Panc1 (cell line): ENCODE data around the gene DPAGT1. TPM values are rescaled to one million over a fixed set of nuclear protein-coding genes. Genes with fewer than 3 reads are reported as not detected.
A peak's percentile ranks its signal among the peaks of the same experiment; 100 is the strongest.

Experiments
- ATAC-seq: fragments of 200-7000 bp; cut with Tn5 transposase; 2 replicates; pipeline ENCODE4 v1.9.1; 2020; ENCODE audit warnings: mild to moderate bottlenecking, moderate library complexity
- BruUV-seq: library from RNA; stranded (reverse); fragments of 400-500 nt; replicated peaks from 2 replicates; lab custom pipeline; 2021; lab: Mats Ljungman, UMichigan
- CTCF ChIA-PET: fragments of 300-600 bp; sonication (Branson Sonifier 250); formaldehyde crosslinking; loops from one replicate; lab custom pipeline; 2022; ENCODE audit warnings: antibody characterized with exemption; lab: Charles Lee
- POLR2A ChIA-PET: fragments of 300-600 bp; sonication (Branson Sonifier 250); formaldehyde crosslinking; loops from one replicate; lab custom pipeline; 2022; ENCODE audit warnings: antibody characterized with exemption; lab: Charles Lee
- DNase-seq: peaks from one replicate; pipeline ENCODE4 v3.0.0-alpha.2; 2010; ENCODE audit warnings: low read depth, low spot score
- H3K27ac ChIP-seq: 2 replicates; pipeline ENCODE4 v1.5.1; 2011; ENCODE audit warnings: mild to moderate bottlenecking, low read length, inconsistent platforms
- H3K27me3 ChIP-seq: fragments of 200-500 bp; sonication (Bioruptor generic); 2 replicates; pipeline ENCODE4 v1.6.0; 2014; ENCODE audit warnings: low read length, inconsistent platforms; ENCODE audit not compliant: control insufficient read depth, insufficient read depth
- H3K36me3 ChIP-seq: fragments of 200-500 bp; sonication (Bioruptor generic); 2 replicates; pipeline ENCODE4 v1.5.1; 2014; ENCODE audit warnings: inconsistent platforms, mild to moderate bottlenecking, low read length, moderate library complexity; ENCODE audit not compliant: control insufficient read depth, insufficient read depth
- H3K4me1 ChIP-seq: 2 replicates; pipeline ENCODE4 v1.5.1; 2011; ENCODE audit warnings: inconsistent platforms, mild to moderate bottlenecking, low read length, moderate library complexity; ENCODE audit not compliant: control insufficient read depth, insufficient read depth
- H3K4me3 ChIP-seq, 2 experiments: 2 replicates each; pipeline ENCODE4 v1.5.1; 2011 to 2012; ENCODE audit warnings: low read depth in 2 of 2, low read length in 2 of 2, mild to moderate bottlenecking in 2 of 2, inconsistent platforms in 1 of 2, moderate library complexity in 1 of 2
- H3K9me3 ChIP-seq: fragments of 200-500 bp; sonication (Bioruptor generic); 2 replicates; pipeline ENCODE4 v1.5.1; 2014; ENCODE audit warnings: low read depth, mild to moderate bottlenecking, inconsistent platforms, low read length, moderate library complexity; ENCODE audit not compliant: control insufficient read depth, insufficient read depth
- CTCF ChIP-seq: fragments of 450-650 bp; IDR thresholded peaks from 2 replicates; pipeline ENCODE4 v1.5.1; 2017; ENCODE audit warnings: mild to moderate bottlenecking
- POLR2AphosphoS5 ChIP-seq: IDR thresholded peaks from 2 replicates; pipeline ENCODE4 v1.6.1; 2012; ENCODE audit warnings: mild to moderate bottlenecking, low read depth, low read length, moderate library complexity
- REST ChIP-seq, 2 experiments: IDR thresholded peaks; 2 replicates each; pipeline ENCODE4 v1.6.1; 2011 to 2012; ENCODE audit warnings: low read depth in 2 of 2, control low read depth in 1 of 2, low read length in 1 of 2, mild to moderate bottlenecking in 1 of 2, moderate library complexity in 1 of 2; ENCODE audit not compliant: insufficient read depth in 1 of 2
- SIN3A ChIP-seq: IDR thresholded peaks from 2 replicates; pipeline ENCODE4 v1.6.1; 2012; ENCODE audit warnings: low read depth, mild to moderate bottlenecking, low read length, moderate library complexity, borderline replicate concordance; ENCODE audit not compliant: insufficient read depth
- TCF7L2 ChIP-seq: IDR thresholded peaks from 2 replicates; pipeline ENCODE4 v1.6.1; 2011; ENCODE audit warnings: mild to moderate bottlenecking, low read depth, low read length, inconsistent platforms
- in situ Hi-C: cut with HindIII; loops from 2 replicates; pipeline ENCODE4 v1.10.0; 2016; ENCODE audit warnings: low sequenced_read_pairs, low pct_unique_long_range_greater_than_20kb
- intact Hi-C: fragments of 100-400 bp; cut with micrococcal nuclease; formaldehyde crosslinking; loops from one replicate; pipeline ENCODE4 v1.10.0; 2022; ENCODE audit not compliant: unreplicated experiment
- total RNA-seq: library from RNA; stranded (reverse); gene quantifications from one replicate; pipeline ENCODE4 v1.2.1, GENCODE V29; 2021; ENCODE audit not compliant: unreplicated experiment

The DPAGT1 gene
- total RNA-seq, 1 experiment from 2014 or later = 72.1 TPM

- H3K27ac ChIP-seq = no peak overlapping the region
- H3K36me3 ChIP-seq = no peaks in the 10 kb centered on the region; the same call in 1 of the 2 replicates
- ATAC-seq = no peak
- H3K27me3 ChIP-seq = no peaks in the 10 kb centered on the region
- DNase-seq = no peak
- POLR2A ChIA-PET = no interaction called here
- H3K9me3 ChIP-seq = no peaks in the 10 kb centered on the region
- peaks cover 10% of the 10 kb centered on the region for H3K4me1 ChIP-seq
- intact Hi-C loops (no loop called here), in situ Hi-C loops (no loop called here)
- TF ChIP-seq REST (IDR thresholded peaks at IDR 0.05; ENCODE audit: insufficient read depth in 1 of 2, low read depth in 2 of 2, low read length in 1 of 2) (no peak), POLR2AphosphoS5 (no peak), CTCF (no peak), TCF7L2 (no peak), SIN3A (no peak)
- H3K4me3 ChIP-seq = no peak overlapping the region
- CTCF ChIA-PET = interaction anchor here (0.6 kb wide), 1 partner anchor 241 kb away, joined by 4 read pairs; no protein-coding TSS in a partner anchor
- no TSS peak for BruUV-seq
Observed at GRCh38 chr11:119087123-119087522, 14.5 kb downstream of the DPAGT1 start.

- H3K4me1 ChIP-seq = peaks cover 10% of the 10 kb centered on the region
- no peaks in the 10 kb centered on the region for H3K27me3 ChIP-seq
- H3K36me3 ChIP-seq = no peaks in the 10 kb centered on the region; the same call in 1 of the 2 replicates
- TF ChIP-seq POLR2AphosphoS5 (no peak), REST (IDR thresholded peaks at IDR 0.05; ENCODE audit: insufficient read depth in 1 of 2, low read depth in 2 of 2, low read length in 1 of 2) (no peak), SIN3A (no peak), CTCF (no peak), TCF7L2 (no peak)
- ChIA-PET POLR2A (interaction anchor here (0.6 to 1.0 kb wide), 5 partner anchors 17 to 623 kb away, joined by 3 to 20 read pairs (median 3); no protein-coding TSS in a partner anchor), CTCF (no interaction called here)
- DNase-seq (no peak), ATAC-seq (no peak; the same call in 1 of the 2 replicates)
- peak overlapping the region; percentile 73 to 92 for H3K4me3 ChIP-seq
- BruUV-seq = TSS peak; percentile 94
- no peaks in the 10 kb centered on the region for H3K9me3 ChIP-seq
- intact Hi-C loops (no loop called here), in situ Hi-C loops (no loop called here)
- H3K27ac ChIP-seq = peak overlapping the region; percentile 94
Observed at GRCh38 chr11:119085437-119085847, 16.2 kb downstream of the DPAGT1 start.
